ENCODE data around the gene AATF. TPM values are rescaled to one million over a fixed set of nuclear protein-coding genes. Genes with fewer than 3 reads are reported as not detected.

AATF gene
- total and polyA plus RNA-seq, 9 of the 15 experiments (the other 6 are each of a cell fraction or from before 2014, with no cell fraction given), result 34.5 to 133 (median 90.1) TPM

GRCh38 chr17:36999471-36999870, 50.7 kb downstream of the AATF start:
- no peak overlapping the region for H3K27ac ChIP-seq (ENCODE audit: extremely low read depth, low read depth, low read length)
- no peak for DNase-seq (ENCODE audit: extremely low read depth in 1 of 4, low spot score in 3 of 4)
- no peak overlapping the region for H3K4me2 ChIP-seq (ENCODE audit: insufficient read depth, low read length)
- TF ChIP-seq, protein P1, sequence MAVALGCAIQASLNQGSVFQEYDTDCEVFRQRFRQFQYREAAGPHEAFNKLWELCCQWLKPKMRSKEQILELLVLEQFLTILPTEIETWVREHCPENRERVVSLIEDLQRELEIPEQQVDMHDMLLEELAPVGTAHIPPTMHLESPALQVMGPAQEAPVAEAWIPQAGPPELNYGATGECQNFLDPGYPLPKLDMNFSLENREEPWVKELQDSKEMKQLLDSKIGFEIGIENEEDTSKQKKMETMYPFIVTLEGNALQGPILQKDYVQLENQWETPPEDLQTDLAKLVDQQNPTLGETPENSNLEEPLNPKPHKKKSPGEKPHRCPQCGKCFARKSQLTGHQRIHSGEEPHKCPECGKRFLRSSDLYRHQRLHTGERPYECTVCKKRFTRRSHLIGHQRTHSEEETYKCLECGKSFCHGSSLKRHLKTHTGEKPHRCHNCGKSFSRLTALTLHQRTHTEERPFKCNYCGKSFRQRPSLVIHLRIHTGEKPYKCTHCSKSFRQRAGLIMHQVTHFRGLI (CRISPR knock-in tag; IDR thresholded peaks at IDR 0.05), result no peak
- TF ChIP-seq ZNF444 (CRISPR knock-in tag; IDR thresholded peaks at IDR 0.05) (no peak), FOXJ3 (CRISPR knock-in tag; IDR thresholded peaks at IDR 0.05) (no peak), ZNF589 (CRISPR knock-in tag; IDR thresholded peaks at IDR 0.05; ENCODE audit: low read depth) (no peak), IRF2 (CRISPR knock-in tag; IDR thresholded peaks at IDR 0.05) (no peak), ARID3B (CRISPR knock-in tag; IDR thresholded peaks at IDR 0.05; ENCODE audit: borderline replicate concordance) (no peak), BHLHE40 (IDR thresholded peaks at IDR 0.05; ENCODE audit: low read length) (no peak), SRSF9 (IDR thresholded peaks at IDR 0.05; ENCODE audit: borderline replicate concordance, low read depth, low read length) (no peak), POLR3A (IDR thresholded peaks at IDR 0.05; ENCODE audit: borderline replicate concordance, extremely low read depth, insufficient read depth, insufficient read length) (no peak), RBM22 (IDR thresholded peaks at IDR 0.05; ENCODE audit: low read depth, low read length, poor library complexity, severe bottlenecking) (no peak), ZEB2 (IDR thresholded peaks at IDR 0.05) (no peak), NUFIP1 (IDR thresholded peaks at IDR 0.05; ENCODE audit: partially characterized antibody) (no peak), SIRT6 (IDR thresholded peaks at IDR 0.05; ENCODE audit: low read depth, low read length) (no peak), CREM (IDR thresholded peaks at IDR 0.05; ENCODE audit: low read depth) (no peak)
- TF ChIP-seq, protein P2, sequence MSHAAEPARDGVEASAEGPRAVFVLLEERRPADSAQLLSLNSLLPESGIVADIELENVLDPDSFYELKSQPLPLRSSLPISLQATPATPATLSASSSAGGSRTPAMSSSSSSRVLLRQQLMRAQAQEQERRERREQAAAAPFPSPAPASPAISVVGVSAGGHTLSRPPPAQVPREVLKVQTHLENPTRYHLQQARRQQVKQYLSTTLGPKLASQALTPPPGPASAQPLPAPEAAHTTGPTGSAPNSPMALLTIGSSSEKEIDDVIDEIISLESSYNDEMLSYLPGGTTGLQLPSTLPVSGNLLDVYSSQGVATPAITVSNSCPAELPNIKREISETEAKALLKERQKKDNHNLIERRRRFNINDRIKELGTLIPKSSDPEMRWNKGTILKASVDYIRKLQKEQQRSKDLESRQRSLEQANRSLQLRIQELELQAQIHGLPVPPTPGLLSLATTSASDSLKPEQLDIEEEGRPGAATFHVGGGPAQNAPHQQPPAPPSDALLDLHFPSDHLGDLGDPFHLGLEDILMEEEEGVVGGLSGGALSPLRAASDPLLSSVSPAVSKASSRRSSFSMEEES (CRISPR knock-in tag; IDR thresholded peaks at IDR 0.05), result no peak
- TF ChIP-seq, protein P3, sequence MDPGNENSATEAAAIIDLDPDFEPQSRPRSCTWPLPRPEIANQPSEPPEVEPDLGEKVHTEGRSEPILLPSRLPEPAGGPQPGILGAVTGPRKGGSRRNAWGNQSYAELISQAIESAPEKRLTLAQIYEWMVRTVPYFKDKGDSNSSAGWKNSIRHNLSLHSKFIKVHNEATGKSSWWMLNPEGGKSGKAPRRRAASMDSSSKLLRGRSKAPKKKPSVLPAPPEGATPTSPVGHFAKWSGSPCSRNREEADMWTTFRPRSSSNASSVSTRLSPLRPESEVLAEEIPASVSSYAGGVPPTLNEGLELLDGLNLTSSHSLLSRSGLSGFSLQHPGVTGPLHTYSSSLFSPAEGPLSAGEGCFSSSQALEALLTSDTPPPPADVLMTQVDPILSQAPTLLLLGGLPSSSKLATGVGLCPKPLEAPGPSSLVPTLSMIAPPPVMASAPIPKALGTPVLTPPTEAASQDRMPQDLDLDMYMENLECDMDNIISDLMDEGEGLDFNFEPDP (CRISPR knock-in tag; IDR thresholded peaks at IDR 0.05), result no peak
- no peak overlapping the region for H3K4me3 ChIP-seq
- H3K4me1 ChIP-seq (replicated peaks in 1 of 2; ENCODE audit: control insufficient read depth in 2 of 2, insufficient read depth in 2 of 2, low read length in 2 of 2), result no peaks in the 10 kb centered on the region
- peaks cover 76% of the 10 kb centered on the region for H3K36me3 ChIP-seq (ENCODE audit: control insufficient read depth, insufficient read depth, low read length)
- FAIRE-seq, result no peak
- CTCF ChIA-PET (ENCODE audit: low intra/inter-chr PET ratio), result no interaction called here
- no peaks in the 10 kb centered on the region for H3K27me3 ChIP-seq (ENCODE audit: control insufficient read depth in 2 of 2, insufficient read depth in 2 of 2, low read length in 2 of 2)
- no peak overlapping the region for H2AFZ ChIP-seq (ENCODE audit: low read depth, low read length)
- POLR2A ChIA-PET, result interaction anchor here (1.4 kb wide), 1 partner anchor 13 kb away, joined by 3 read pairs; no protein-coding TSS in a partner anchor
- 0 out of 3 replicates have a peak, but pooled peaks cover 2% of the 10 kb centered on the region for H3K79me2 ChIP-seq (ENCODE audit: control insufficient read depth, insufficient read depth, low read length)
- H3K9me1 ChIP-seq (ENCODE audit: control insufficient read depth, insufficient read depth, low read length), result no peaks in the 10 kb centered on the region
- no peaks in the 10 kb centered on the region; the same call in 1 of the 2 replicates for H3K9me3 ChIP-seq (replicated peaks; ENCODE audit: control insufficient read depth, insufficient read depth, low read depth, low read length)
- no peak overlapping the region for H3K9ac ChIP-seq (ENCODE audit: insufficient read depth in 1 of 2, low read depth in 2 of 2, low read length in 2 of 2)
- no peak for ATAC-seq
- intact Hi-C loops (cut with micrococcal nuclease), result no loop called here
- in situ Hi-C loops (cut with MboI), result no loop called here
- WGBS (ENCODE audit: insufficient coverage, low coverage, missing lambda C conversion rate), result 96% methylated on average over 2 of the region's 2 CpGs
- no peaks in the 10 kb centered on the region for H4K20me1 ChIP-seq (replicated peaks; ENCODE audit: control insufficient read depth, insufficient read depth, low read length)
- BruUV-seq (replicated peaks), result no TSS peak
